ENCODE measurements around the gene TPM2.

TPM2 gene

GRCh38 chr9:35661756-35662350 lies 27.9 kb downstream of the TPM2 start:
- peak overlapping the region; percentile 46 for H3K27ac Mint-ChIP-seq
- H3K36me3 Mint-ChIP-seq (ENCODE audit: low read depth): peaks cover 43% of the 10 kb centered on the region
- peak overlapping the region; percentile 11 for H3K4me3 Mint-ChIP-seq
- H3K4me1 Mint-ChIP-seq (ENCODE audit: low read depth): peaks cover 72% of the 10 kb centered on the region
- no peaks in the 10 kb centered on the region for H3K9me3 Mint-ChIP-seq
- peaks cover 4% of the 10 kb centered on the region for H3K27me3 Mint-ChIP-seq

GRCh38 chr9:35660966-35661415 lies 28.7 kb downstream of the TPM2 start:
- H3K27ac Mint-ChIP-seq: no peak overlapping the region
- H3K9me3 Mint-ChIP-seq: no peaks in the 10 kb centered on the region
- H3K4me1 Mint-ChIP-seq (ENCODE audit: low read depth): peaks cover 78% of the 10 kb centered on the region
- no peak overlapping the region for H3K4me3 Mint-ChIP-seq
- H3K36me3 Mint-ChIP-seq (ENCODE audit: low read depth): peaks cover 43% of the 10 kb centered on the region
- H3K27me3 Mint-ChIP-seq: peaks cover 4% of the 10 kb centered on the region

GRCh38 chr9:35659340-35659739 lies 30.4 kb downstream of the TPM2 start:
- H3K27me3 Mint-ChIP-seq: peaks cover 4% of the 10 kb centered on the region
- peaks cover 70% of the 10 kb centered on the region for H3K4me1 Mint-ChIP-seq (ENCODE audit: low read depth)
- H3K4me3 Mint-ChIP-seq: peak overlapping the region; percentile 87
- no peaks in the 10 kb centered on the region for H3K9me3 Mint-ChIP-seq
- peaks cover 43% of the 10 kb centered on the region for H3K36me3 Mint-ChIP-seq (ENCODE audit: low read depth)
- H3K27ac Mint-ChIP-seq: peak overlapping the region; percentile 81

- H3K4me3 Mint-ChIP-seq: peak overlapping the region; percentile 87
- peaks cover 70% of the 10 kb centered on the region for H3K4me1 Mint-ChIP-seq (ENCODE audit: low read depth)
- H3K9me3 Mint-ChIP-seq: no peaks in the 10 kb centered on the region
- peaks cover 43% of the 10 kb centered on the region for H3K36me3 Mint-ChIP-seq (ENCODE audit: low read depth)
- peaks cover 4% of the 10 kb centered on the region for H3K27me3 Mint-ChIP-seq
- H3K27ac Mint-ChIP-seq: peak overlapping the region; percentile 81
Measured at GRCh38 chr9:35658968-35659220, 30.8 kb downstream of the TPM2 start.

- peaks cover 43% of the 10 kb centered on the region for H3K36me3 Mint-ChIP-seq (ENCODE audit: low read depth)
- H3K9me3 Mint-ChIP-seq: no peaks in the 10 kb centered on the region
- H3K4me3 Mint-ChIP-seq: peak within 1 kb of the TSS; percentile 87
- peaks cover 68% of the 10 kb centered on the region for H3K4me1 Mint-ChIP-seq (ENCODE audit: low read depth)
- peaks cover 4% of the 10 kb centered on the region for H3K27me3 Mint-ChIP-seq
- H3K27ac Mint-ChIP-seq: peak within 1 kb of the TSS; percentile 100
Measured at GRCh38 chr9:35658137-35658967, 31.4 kb downstream of the TPM2 start, which contains the start of gene CCDC107. Gene CCDC107, plus strand, starts transcription at chr9:35658292. Its CDS starts 88 bp downstream, at chr9:35658380.

- Mint-ChIP-seq H3K36me3 (ENCODE audit: low read depth) (peaks cover 37% of the 10 kb centered on the region), H3K4me3 (peak within 1 kb of the TSS; percentile 87), H3K9me3 (no peaks in the 10 kb centered on the region), H3K4me1 (ENCODE audit: low read depth) (peaks cover 61% of the 10 kb centered on the region), H3K27me3 (peaks cover 4% of the 10 kb centered on the region), H3K27ac (peak within 1 kb of the TSS; percentile 100)
Measured at GRCh38 chr9:35657546-35658136, 32.1 kb downstream of the TPM2 start, which contains the start of gene RMRP. Gene RMRP, minus strand, starts transcription at chr9:35658019.

- Mint-ChIP-seq H3K27me3 (peaks cover 4% of the 10 kb centered on the region), H3K4me3 (peak overlapping the region; percentile 87), H3K27ac (peak overlapping the region; percentile 100), H3K4me1 (ENCODE audit: low read depth) (peaks cover 56% of the 10 kb centered on the region), H3K36me3 (ENCODE audit: low read depth) (peaks cover 33% of the 10 kb centered on the region), H3K9me3 (no peaks in the 10 kb centered on the region)
Measured at GRCh38 chr9:35656831-35657545, 32.7 kb downstream of the TPM2 start.

GRCh38 chr9:35656348-35656747 lies 33.4 kb downstream of the TPM2 start:
- H3K4me3 Mint-ChIP-seq: peak overlapping the region; percentile 87
- H3K27ac Mint-ChIP-seq: peak overlapping the region; percentile 100
- H3K9me3 Mint-ChIP-seq: no peaks in the 10 kb centered on the region
- peaks cover 29% of the 10 kb centered on the region for H3K36me3 Mint-ChIP-seq (ENCODE audit: low read depth)
- peaks cover 4% of the 10 kb centered on the region for H3K27me3 Mint-ChIP-seq
- peaks cover 57% of the 10 kb centered on the region for H3K4me1 Mint-ChIP-seq (ENCODE audit: low read depth)

GRCh38 chr9:35653611-35654010 lies 36.1 kb downstream of the TPM2 start:
- Mint-ChIP-seq H3K27me3 (peaks cover 4% of the 10 kb centered on the region), H3K9me3 (no peaks in the 10 kb centered on the region), H3K4me1 (ENCODE audit: low read depth) (peaks cover 52% of the 10 kb centered on the region), H3K27ac (no peak overlapping the region), H3K4me3 (no peak overlapping the region), H3K36me3 (ENCODE audit: low read depth) (peaks cover 4% of the 10 kb centered on the region)

GRCh38 chr9:35652829-35653209 lies 36.9 kb downstream of the TPM2 start:
- Mint-ChIP-seq H3K36me3 (ENCODE audit: low read depth) (peaks cover 2% of the 10 kb centered on the region), H3K27ac (no peak overlapping the region), H3K27me3 (peaks cover 2% of the 10 kb centered on the region), H3K9me3 (no peaks in the 10 kb centered on the region), H3K4me1 (ENCODE audit: low read depth) (peaks cover 57% of the 10 kb centered on the region), H3K4me3 (no peak overlapping the region)

GRCh38 chr9:35651956-35652828 lies 37.5 kb downstream of the TPM2 start:
- peak overlapping the region; percentile 86 for H3K4me3 Mint-ChIP-seq
- no peaks in the 10 kb centered on the region for H3K36me3 Mint-ChIP-seq (ENCODE audit: low read depth)
- peak overlapping the region; percentile 92 for H3K27ac Mint-ChIP-seq
- H3K4me1 Mint-ChIP-seq (ENCODE audit: low read depth): peaks cover 57% of the 10 kb centered on the region
- H3K9me3 Mint-ChIP-seq: no peaks in the 10 kb centered on the region
- H3K27me3 Mint-ChIP-seq: no peaks in the 10 kb centered on the region

GRCh38 chr9:35650341-35651158 lies 39.2 kb downstream of the TPM2 start, which contains the start of gene SIT1:
Gene SIT1, minus strand, starts transcription at chr9:35650931. Its CDS starts 78 bp downstream, at chr9:35650853.
- no peaks in the 10 kb centered on the region for H3K36me3 Mint-ChIP-seq (ENCODE audit: low read depth)
- H3K27ac Mint-ChIP-seq: peak within 1 kb of the TSS; percentile 92
- no peaks in the 10 kb centered on the region for H3K27me3 Mint-ChIP-seq
- peak within 1 kb of the TSS; percentile 86 for H3K4me3 Mint-ChIP-seq
- H3K4me1 Mint-ChIP-seq (ENCODE audit: low read depth): peaks cover 56% of the 10 kb centered on the region
- no peaks in the 10 kb centered on the region for H3K9me3 Mint-ChIP-seq

Measured in stimulated activated naive CD8-positive, alpha-beta T cell treated with anti-CD3 and anti-CD28 coated beads, Interleukin-15, Interleukin-2, amounts not matched to agents 100 ng/mL and 50 ng/mL, for 24 hours (primary cell).